ENCODE results near the gene TEKT5.

The TEKT5 gene

DNA sequence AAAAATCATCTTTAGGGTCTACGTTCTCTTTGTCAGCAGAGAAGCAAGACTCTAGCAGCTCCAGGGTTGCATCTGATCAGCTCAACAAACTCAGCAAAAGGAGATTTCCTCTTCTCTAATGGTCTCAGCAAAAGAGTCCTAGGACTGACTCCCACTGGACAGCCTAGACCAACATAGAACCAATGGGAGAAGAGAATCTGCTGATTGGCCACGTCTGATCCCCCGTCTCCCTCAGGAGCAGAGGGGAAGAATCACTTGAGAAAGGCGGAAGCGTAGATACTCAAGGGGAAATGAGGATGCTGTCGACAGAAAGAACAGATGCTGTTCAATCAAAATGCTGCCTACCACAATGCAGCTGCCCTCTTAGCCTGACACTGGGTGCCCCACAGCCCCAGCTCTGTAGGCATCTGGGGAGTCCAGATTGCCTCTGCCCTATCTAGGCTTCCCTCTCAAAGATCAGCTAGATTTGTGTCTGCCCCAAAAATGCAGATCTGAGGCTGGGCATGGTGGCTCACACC, 82.8 kb downstream of the TEKT5 start:
- DNase-seq (ENCODE audit: low read depth in 2 of 2): no peak

DNA sequence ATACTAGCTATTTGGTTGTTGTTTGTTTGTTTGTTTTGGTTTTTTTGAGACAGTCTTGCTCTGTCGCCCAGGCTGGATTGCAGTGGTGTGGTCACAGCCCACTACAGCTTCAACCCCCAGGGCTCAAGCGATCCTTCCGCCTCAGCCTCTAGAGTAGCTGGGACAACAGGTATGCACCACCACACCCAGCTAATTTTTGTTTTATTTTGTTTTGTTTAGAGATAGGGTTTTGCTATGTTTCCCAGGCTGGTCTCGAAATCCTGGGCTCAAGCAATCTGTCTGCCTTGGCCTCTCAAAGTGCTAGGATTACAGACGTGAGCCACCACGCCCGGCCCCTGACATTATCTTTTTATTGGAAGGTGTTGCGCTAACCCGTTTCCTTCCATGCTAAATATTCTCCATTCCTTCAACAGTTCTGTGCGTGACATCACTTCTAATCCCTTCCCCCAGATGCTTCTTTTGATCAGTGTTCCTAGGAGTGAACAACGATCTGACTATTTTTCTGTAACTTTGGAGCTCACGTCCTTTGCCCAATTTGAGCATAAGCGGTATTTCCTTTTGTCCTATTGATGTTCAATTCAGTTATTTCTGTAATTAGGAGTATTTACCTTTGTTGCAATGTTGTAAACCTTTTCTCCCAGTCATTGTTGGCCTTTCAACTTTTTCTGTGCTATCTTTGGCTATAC, 84.1 kb downstream of the TEKT5 start:
- no peak for DNase-seq (ENCODE audit: low read depth in 2 of 2)

DNA sequence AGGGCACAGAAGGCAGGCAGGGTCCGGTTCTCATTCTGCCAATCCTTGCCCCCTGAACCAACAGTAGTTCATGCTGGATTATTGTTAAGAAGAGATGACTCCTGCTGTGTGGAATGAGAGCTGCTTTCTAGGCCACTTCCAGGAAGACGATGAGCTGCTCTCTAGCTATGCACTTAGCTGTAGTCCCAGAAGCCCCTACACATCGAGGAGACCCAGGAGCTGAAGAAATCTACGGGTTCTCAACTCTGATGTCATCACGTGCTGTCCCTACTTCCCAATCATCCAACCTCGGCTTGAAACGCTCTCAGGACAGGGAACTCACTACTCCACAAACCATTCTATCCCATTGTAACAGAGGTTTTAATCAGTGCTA, 85.3 kb downstream of the TEKT5 start:
- DNase-seq (ENCODE audit: low read depth in 2 of 2): no peak

DNA sequence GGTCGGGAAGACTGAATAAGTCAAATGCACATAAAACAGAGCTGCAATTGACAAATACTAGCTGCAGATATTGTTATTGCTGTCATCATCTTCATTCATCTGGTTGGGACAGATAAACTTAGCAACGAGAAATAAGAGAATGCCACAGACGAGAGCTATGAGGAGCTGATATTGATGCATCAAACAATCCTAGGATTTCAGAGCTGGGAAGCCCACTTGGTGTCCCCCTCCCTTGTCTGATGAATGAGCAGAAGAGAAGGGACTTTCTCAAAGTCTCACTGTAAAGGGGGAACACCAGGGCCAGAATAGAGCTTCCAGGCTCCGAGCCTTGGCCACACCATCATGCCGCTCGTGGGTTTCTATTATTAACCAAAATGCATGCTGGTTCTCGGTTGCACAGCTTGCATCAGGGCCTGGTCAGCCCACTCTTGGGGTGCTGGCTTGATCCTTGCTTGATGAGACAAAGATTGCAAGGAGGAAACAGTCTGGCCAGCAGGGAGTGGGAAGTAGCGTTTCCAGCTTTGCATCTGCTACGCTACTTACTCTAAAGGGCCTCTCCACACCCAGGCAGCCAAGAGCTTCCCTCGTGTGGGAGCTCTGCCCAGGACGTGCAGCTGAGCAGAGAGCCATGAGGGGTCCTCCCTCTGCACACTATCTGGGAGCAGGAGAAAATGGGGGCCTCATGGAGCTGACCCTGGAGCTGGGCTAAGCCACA, 85.9 kb downstream of the TEKT5 start:
- no peak for DNase-seq (ENCODE audit: low read depth in 2 of 2)

DNA sequence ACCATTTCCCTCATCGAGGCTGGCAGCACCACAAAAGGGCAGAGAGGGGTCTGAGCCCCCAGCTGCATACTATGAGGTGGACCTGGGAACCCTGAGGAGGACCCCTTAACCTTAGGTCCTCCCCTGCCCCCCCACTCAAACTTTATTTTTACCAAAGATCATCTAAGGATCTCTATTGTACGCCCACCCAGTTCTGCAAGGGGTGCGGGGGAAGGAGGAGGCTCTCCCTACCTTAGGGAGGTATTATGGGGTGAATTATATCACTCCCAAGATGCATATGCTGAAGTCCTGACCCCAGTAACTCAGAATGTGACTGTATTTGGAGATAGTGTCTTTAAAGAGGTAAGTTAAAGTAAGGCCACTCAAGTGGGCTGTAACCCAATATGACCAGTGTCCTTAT, 87.6 kb downstream of the TEKT5 start:
- no peak for DNase-seq (ENCODE audit: low read depth in 2 of 2)

DNA sequence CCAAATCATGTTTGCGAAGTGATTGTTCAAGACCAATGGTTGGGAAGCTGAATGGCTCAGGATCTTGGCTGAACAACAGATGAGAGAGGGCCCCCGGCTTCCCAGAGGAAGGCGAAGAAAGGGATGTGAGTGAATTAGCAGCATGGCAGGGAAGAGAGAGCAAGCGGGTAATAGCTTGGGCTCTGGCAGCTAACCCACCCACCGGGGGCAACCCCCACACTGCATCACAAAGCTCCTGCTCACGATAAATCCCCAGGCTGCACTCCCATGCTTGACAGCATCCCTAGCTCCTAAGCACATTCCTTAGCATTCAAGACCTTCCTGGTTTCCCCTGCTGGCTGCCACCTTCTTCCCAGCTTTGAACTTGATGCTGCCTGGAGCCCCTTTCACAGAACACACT, 88.1 kb downstream of the TEKT5 start:
- no peak for DNase-seq (ENCODE audit: low read depth in 2 of 2)

DNA sequence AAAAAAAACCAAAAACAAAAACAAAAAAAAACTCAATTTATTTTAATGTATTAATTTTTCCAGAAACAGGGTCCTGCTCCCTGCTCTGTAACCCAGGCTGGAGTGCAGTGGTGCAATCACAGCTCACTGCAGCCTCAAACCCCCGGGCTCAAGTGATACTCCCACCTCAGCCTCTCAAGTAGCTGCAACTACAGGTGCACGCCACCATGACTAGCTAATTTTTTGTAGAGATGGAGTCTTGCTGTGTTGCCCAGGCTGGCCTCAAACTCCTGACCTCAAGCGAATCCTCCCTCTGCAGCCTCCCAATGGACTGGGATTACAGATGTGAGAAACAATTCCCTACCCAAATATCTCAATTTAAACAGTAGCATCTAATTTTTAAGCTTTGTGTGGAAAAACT, 89.1 kb downstream of the TEKT5 start:
- DNase-seq (ENCODE audit: low read depth in 2 of 2): no peak

DNA sequence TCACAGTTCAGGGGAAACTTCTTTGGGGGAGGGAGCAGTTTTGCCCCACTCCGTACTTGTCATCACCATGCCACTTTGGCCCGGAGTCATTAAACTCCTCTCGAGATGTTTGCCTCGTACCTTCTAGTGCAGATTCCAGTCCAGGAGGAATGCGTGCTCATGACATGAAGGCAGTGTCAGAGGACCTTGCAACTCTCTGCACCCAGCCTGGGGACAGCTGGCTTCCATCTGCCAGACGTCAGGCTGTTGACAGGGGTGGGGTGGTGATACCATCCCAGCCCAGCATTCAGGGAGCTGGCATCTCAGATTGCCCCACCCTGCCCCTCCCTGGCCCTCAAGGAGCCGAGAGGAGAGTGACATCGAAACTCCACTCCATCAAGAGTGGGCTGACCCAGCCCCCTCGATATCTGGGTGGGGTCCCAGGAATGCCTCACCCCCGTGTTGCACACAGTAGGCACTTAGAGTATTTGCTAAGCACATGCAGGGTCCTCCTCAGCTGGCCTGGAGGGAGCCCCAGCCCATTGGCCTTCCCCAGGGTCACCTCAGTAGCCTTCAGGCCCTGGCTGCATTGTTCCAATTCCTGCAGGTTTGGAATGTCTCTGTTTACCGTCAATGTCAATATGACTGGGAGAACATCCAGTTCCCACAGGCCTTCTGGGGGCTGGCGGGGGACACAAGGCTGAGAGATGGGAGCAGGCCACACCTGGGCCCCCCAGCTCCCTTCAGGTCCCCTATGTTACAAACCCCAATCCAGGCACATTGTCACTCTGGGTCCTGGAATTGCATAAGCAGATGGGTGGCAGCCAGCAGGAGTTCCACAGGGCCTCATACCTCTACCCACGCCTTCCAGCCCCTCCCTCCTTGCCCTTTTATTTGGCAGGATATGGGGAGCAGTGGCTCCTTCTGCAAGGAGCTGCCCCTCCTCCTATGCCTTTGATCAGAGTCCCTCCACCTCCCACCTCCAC, 93.0 kb downstream of the TEKT5 start:
- DNase-seq (ENCODE audit: low read depth in 2 of 2): no peak

DNA sequence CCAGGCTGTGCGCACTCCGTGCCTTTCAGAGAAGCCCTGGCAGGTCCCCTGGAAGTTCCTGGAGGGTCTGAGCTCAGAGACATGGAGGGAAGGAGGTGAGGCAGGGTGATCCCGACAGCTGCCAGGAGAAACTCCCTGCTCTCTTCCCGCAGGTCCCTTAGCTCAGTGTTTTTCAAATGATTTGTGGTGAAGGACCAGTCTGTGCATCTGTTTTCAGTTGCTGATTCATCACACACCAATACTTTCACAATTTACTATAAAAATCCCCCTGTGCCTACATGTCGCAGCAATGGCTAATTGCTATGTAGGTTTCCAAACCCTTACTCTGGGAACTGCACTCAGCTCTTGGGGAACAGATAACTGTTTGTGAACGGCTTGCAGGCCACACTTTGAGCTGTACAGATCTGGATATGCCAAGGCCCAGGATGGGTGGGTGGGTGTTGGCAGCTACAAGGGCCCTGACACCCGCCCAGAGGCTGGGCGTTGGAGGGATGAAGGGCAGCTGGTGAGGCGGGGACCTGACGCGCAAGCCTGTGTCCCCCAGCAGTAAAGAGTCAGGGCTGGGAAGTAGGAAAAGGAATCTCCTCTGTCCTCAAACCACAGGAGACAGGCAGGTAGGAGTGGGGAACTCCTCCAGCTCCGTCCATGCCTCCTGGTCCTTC, 93.8 kb downstream of the TEKT5 start:
- DNase-seq (ENCODE audit: low read depth in 2 of 2): no peak

DNA sequence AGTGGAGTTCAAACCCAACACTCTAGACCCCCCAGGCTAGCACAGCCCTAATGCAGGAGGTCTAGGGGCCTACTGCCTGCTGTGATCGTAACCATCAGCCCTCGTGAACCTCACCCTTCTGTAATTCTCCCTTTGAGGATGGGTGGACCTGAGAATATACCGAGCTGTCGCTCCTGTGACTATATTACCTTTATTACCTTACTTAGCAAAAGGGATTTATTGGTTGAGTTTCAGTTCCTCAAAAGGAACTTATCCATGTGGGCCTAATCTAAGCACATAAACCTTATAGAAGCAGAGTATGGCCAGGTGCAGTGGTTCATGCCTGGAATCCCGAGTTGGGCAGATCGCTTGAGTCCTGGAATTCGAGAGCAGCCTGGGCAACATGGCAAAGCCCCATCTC, 95.1 kb downstream of the TEKT5 start:
- no peak for DNase-seq (ENCODE audit: low read depth in 2 of 2)

DNA sequence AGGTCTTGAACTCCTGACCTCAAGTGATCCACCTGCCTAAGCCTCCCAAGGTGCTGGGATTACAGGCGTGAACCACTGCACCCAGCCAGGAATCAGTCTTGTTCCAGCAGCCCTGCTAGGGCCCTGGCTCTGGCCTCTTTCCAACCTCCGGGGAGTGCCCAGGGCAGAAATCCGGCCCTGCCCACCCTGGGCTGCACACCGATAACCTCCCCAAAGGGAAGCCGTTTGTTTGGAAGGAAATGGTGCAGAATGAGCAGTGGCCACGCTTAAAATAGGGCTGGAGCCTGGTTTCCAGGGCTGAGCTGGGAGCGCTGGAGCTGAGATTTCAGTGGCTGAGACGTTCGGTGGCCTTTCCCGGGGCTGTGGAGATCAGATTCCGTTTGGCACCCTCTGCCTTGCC, 96.6 kb downstream of the TEKT5 start:
- DNase-seq (ENCODE audit: low read depth in 2 of 2): no peak

DNA sequence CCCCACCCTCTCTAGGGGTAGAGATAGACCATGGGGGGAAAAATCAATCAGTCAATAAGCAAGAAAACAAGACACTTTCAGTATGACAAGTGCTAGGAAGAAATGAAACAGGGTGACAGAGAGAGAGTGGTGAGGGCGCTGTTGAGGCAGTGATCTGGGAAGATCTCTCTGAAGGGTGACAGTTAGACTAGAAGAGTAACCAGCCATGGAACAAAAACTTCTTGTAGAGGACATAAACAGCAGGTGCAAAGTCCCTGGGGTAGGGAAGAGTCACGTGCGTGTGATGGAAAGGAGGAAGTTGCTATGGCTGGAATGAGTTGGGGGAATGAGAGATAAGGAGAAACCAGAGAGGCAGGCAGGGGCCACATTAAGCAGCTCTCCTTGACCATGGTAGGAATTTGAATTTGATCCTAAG, 97.5 kb downstream of the TEKT5 start:
- DNase-seq (ENCODE audit: low read depth in 2 of 2): no peak

DNA sequence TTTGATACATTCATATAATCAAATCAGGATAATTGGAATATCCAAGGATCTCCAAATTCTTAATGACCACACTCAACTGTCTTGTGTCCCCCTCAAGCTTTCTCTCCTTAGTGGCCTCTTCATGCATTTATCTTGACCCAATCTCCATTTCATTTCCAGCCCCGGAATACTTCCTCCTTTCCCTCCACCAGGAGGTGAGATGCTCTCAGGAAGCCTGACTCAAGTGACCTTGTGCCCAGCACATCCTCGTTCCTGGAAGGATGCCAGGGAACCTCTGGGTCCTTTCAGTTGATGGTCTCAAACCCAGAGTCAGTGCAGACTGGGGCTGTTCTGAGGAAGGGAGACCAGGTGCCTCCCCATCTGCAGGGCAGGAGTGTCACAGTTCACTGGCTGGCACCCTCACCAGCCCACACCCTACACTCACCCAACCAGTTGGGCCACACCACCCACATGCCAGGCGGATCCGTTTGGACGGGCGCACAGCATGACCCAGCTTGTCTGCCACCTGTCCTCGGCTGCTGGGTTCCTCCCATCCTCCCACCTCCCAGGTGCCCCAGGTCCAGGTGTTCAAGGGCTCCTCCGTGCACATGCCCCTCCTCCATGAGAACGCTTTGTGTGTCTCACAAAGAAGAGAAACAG, 100.3 kb downstream of the TEKT5 start:
- DNase-seq (ENCODE audit: low read depth in 2 of 2): no peak

DNA sequence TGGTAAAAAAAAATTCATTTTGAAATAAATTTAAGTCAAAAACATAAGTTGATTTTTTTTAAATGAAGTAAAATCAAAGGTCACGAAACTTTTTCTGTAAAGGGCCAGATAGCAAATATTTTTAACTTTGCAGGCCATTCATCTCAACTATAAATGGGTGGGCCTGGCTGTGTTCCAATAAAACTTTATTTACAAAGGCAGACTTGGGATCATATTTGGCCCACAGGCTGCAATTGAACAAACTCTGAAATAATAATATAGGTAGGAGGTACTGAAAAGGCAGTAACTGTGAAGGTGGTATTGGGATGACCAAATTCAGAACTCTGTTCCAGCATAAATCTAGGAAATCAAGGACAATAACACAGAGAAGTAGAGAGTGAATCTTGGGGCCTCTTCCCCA, 102.1 kb downstream of the TEKT5 start:
- no peak for DNase-seq (ENCODE audit: low read depth in 2 of 2)

DNA sequence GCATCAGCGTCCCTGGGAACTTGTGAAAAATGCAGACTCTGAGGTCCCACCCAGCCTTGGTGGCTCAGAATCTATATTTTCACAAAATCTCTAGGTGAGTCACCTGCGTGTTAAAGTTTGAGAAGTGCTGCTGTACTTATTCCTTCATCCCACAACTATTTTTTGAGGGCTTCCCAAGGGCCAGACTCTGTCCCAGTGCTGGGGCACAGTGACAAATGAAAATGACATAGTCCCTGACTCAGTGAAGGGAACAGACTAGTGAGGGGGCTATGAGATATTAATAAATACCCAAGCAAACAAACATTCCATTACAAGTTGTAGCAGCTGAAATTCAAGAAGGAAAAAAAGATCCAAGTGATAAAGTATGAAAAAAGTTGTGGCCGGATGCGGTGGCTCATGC, 104.4 kb downstream of the TEKT5 start:
- no peak for DNase-seq (ENCODE audit: low read depth in 2 of 2)

DNA sequence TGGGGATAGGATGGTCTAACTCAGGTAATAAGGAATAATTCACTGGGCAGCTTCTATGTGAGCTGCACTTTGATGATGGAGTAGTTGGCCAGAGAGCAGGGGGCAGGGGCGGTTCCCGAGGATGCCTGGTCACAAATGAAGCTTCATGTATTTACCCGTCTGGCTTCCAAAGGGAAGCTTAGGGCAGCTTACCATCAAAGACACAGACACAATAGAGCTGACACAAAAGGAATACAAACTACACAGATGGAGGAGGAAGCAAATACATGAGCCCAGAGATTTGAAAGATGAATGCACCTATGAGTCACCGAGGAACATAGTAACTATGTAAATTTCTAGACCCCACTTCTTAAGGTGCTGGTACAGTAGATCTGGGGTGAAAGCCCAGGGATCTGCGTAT, 105.6 kb downstream of the TEKT5 start:
- no peak for DNase-seq (ENCODE audit: low read depth in 2 of 2)

DNA sequence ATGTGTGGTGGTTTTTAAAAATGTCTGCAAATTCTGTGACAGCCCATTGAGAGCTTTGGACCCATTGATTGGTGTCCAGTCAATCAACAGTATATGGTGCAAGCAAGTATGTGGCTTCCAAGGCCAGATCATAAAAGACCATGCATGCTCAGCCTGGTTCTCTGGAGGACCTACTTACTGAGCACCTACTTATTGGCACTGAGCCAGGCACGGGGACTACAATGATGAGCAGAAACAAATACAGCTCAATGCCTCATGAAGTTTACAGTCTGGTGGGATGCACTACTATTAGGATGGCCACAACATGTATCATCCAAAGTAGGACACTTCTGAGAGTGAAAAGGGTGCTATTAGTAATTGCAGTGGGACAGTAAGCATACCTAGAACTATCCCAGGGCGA, 107.1 kb downstream of the TEKT5 start:
- DNase-seq (ENCODE audit: low read depth in 2 of 2): no peak

DNA sequence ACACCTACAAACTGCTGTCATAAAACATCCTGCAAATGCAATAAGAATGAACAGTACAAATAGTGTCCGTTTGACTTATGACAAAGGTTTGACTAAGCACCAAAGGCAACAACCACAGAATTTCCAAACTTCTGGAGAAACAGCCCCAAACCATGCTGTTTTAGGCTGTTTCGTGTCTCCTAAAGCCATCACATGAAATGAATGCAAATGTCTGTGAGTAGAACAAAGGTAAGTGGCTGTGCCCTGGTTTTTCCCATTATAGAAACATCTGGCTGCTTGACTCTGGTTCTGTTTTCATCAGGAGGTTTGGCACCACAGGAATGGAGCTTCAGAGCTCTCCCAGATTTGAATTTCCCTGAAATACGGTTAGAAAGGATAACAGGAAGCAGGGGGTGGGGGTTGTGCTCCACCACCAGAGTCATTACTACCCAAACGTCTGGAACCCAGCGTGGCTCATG, 109.7 kb downstream of the TEKT5 start:
- DNase-seq (ENCODE audit: low read depth in 2 of 2): no peak

DNA sequence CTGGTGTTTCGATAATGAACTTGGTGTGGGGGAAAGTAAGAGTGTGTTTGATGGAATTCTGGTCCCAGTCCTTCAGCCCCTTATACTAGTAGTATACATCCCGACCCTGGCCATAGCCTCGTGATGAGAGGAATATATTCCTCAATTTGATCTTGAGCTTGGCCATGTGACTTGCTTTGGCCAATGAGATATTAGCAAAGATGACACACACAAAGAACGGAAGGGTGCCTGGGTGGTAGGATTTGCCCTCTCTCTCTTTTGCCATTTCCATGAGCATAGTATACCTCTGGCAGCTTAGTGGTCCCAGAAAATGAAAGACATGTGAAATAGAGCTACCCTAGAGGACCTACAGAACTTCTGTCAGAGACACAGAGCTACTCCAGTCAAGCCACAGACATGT, 111.5 kb downstream of the TEKT5 start:
- DNase-seq (ENCODE audit: low read depth in 2 of 2): no peak

DNA sequence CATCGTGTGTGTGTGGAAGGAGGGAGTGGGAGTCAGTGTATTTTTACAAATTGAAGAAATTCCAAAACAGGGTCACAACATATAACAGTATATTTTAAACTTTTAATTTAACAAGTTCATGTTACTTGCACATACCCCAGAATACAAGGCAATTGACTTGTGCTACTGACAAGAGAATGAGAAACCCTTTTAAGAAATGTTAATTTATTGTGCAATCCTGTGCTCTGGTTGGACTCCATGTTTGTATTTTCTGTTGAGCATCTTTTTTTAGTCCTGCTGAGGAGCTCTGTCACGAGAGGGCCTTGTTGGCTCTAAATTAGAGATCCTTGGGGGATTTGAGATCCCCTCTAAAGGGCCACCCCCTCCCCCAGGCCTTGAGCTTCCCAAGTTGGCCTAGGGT, 113.2 kb downstream of the TEKT5 start:
- no peak for DNase-seq (ENCODE audit: low read depth in 2 of 2)

DNA sequence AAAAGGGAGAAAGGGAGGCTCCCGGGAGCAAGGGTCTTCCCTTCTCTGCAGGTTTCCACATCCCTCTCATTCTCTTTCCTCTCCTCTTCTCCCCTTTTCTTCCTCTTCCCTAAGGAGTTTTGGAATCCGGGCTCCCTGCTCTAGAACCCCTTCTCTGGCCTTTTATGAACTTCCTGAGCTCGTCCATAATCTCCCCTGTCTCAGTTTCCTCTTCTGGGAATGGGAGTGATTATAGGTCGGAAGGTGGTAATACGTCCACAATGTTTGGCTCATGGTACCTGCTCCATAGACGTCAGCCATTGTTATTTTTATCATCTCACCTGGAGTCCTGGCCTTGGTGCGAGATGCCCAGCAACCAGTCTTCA, 113.9 kb downstream of the TEKT5 start:
- DNase-seq (ENCODE audit: low read depth in 2 of 2): no peak
